ENCODE data around the gene HOXD12.

GRCh38 chr2:176115883-176116813, 16.6 kb downstream of the HOXD12 start, which contains the start of gene HOXD10:
- no peak for TF ChIP-seq CTCF (IDR thresholded peaks at IDR 0.05)
- TF ChIP-seq POLR2A (IDR thresholded peaks at IDR 0.05), result no peak

All from lower leg skin (tissue), 3 donors.